ENCODE measurements around the gene GBF1. TPM values are rescaled to one million over a fixed set of nuclear protein-coding genes. Genes with fewer than 3 reads are reported as not detected.

GBF1 gene
- total and polyA plus RNA-seq, 10 of the 15 experiments (the other 5 are each of a cell fraction or from before 2014, with no cell fraction given), result 0.82 to 42.0 (median 21.8) TPM

DNA sequence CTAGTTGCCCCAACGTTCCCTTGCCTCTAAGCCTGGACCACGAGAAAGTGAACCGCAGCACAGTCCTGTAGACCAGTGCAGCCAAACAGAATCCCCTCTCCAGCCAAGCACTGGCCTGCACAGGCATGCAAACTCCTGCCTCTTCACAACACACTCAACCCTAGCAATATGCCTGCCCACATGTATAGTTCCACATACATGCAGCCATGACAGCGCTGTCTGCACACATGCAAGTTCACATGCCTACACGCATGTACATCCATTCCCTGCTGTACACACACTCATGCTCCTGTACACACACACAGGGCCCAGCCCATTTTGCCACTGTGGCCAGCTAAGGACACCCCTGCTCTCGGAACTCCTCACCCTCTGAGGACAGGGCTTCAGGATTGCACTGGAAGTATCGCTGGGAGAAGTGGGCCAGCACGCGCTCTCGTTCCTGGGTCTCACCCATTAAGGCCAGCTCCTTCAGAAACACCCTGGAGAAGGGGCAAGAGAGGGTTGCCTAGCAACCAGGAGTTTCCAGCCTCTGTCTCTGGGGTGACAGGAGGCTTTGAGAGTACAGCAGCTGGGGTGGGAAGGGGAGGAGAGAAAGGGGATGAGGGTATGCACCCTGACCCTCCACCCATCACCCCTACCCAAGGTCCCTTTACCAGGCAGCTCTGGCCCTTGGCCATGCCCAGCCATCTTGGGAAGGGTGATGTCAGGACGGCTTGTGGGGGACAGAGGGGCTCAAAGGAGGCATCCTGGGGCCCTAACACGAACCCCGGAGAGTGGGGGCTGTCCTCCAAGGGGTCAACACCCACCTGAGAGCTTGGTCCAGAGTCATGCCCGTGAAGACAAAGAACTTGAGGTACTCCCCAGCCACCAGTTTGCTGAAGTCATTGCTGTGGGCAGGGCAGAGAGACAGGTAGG, 166.3 kb downstream of the GBF1 start:
- peaks cover 17 to 21% of the 10 kb centered on the region in 2 experiments for H3K27me3 ChIP-seq (replicated peaks in 1 of 2; ENCODE audit: control insufficient read depth in 2 of 2, insufficient read depth in 2 of 2, low read length in 1 of 2)
- H3K9ac ChIP-seq (ENCODE audit: control insufficient read depth, insufficient read depth, low read length), result no peak overlapping the region
- no peaks in the 10 kb centered on the region for H3K9me3 ChIP-seq (replicated peaks; ENCODE audit: control insufficient read depth, insufficient read depth, low read length)
- RAD21 ChIA-PET (ENCODE audit: unreplicated experiment), result interaction anchor here (0.5 to 1.1 kb wide), 2 partner anchors 39 to 333 kb away, joined by 3 to 6 read pairs; partner anchors contain the start of gene C10orf95
- FAIRE-seq, result no peak
- intact Hi-C loops (cut with micrococcal nuclease; ENCODE audit: unreplicated experiment), result no loop called here
- SMC1A ChIA-PET (ENCODE audit: uncharacterized antibody, unreplicated experiment), result interaction anchor here (1.4 kb wide), 1 partner anchor 9 kb away, joined by 5 read pairs; the partner anchor contains the start of gene FBXL15
- H3K4me1 ChIP-seq (ENCODE audit: control insufficient read depth, insufficient read depth, low read length), result peaks cover 9% of the 10 kb centered on the region
- DNase-seq (ENCODE audit: low read depth, low spot score), result no peak
- H3K79me2 ChIP-seq (ENCODE audit: control insufficient read depth, insufficient read depth, low read length), result no peaks in the 10 kb centered on the region
- POLR2A ChIA-PET, result interaction anchor here (0.6 to 0.9 kb wide), 2 partner anchors 10 to 26 kb away, joined by 3 read pairs; no protein-coding TSS in a partner anchor
- 65% methylated on average over 14 of the region's 14 CpGs for WGBS (ENCODE audit: insufficient coverage, insufficient replicate concordance, low lambda C conversion rate, missing lambda C conversion rate)
- no peak overlapping the region for H3K4me2 ChIP-seq (ENCODE audit: control insufficient read depth, insufficient read depth)
- H3K4me3 ChIP-seq, result no peak overlapping the region
- no peak for ATAC-seq
- peaks cover 5% of the 10 kb centered on the region; the same call in 1 of the 2 replicates for H4K20me1 ChIP-seq (ENCODE audit: control insufficient read depth, insufficient read depth)
- no peak overlapping the region for H3K27ac ChIP-seq (ENCODE audit: control insufficient read depth, insufficient read depth)
- no TSS peak for BruUV-seq (replicated peaks)
- H3K36me3 ChIP-seq (ENCODE audit: control insufficient read depth in 2 of 2, insufficient read depth in 2 of 2, low read length in 1 of 2), result no peaks in the 10 kb centered on the region
- CTCF ChIA-PET, result interaction anchor here (0.8 to 1.0 kb wide), 2 partner anchors 11 to 12 kb away, joined by 3 to 6 read pairs; no protein-coding TSS in a partner anchor
- no peak overlapping the region for H2AFZ ChIP-seq (ENCODE audit: control insufficient read depth, low read depth, low read length)
- in situ Hi-C loops (cut with MboI), result no loop called here
- no peak for TF ChIP-seq NFYB (IDR thresholded peaks at IDR 0.05; ENCODE audit: insufficient read depth, low read depth, low read length)
- TF ChIP-seq, protein P1, sequence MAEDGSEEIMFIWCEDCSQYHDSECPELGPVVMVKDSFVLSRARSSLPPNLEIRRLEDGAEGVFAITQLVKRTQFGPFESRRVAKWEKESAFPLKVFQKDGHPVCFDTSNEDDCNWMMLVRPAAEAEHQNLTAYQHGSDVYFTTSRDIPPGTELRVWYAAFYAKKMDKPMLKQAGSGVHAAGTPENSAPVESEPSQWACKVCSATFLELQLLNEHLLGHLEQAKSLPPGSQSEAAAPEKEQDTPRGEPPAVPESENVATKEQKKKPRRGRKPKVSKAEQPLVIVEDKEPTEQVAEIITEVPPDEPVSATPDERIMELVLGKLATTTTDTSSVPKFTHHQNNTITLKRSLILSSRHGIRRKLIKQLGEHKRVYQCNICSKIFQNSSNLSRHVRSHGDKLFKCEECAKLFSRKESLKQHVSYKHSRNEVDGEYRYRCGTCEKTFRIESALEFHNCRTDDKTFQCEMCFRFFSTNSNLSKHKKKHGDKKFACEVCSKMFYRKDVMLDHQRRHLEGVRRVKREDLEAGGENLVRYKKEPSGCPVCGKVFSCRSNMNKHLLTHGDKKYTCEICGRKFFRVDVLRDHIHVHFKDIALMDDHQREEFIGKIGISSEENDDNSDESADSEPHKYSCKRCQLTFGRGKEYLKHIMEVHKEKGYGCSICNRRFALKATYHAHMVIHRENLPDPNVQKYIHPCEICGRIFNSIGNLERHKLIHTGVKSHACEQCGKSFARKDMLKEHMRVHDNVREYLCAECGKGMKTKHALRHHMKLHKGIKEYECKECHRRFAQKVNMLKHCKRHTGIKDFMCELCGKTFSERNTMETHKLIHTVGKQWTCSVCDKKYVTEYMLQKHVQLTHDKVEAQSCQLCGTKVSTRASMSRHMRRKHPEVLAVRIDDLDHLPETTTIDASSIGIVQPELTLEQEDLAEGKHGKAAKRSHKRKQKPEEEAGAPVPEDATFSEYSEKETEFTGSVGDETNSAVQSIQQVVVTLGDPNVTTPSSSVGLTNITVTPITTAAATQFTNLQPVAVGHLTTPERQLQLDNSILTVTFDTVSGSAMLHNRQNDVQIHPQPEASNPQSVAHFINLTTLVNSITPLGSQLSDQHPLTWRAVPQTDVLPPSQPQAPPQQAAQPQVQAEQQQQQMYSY (CRISPR knock-in tag; IDR thresholded peaks at IDR 0.05), result no peak
- TF ChIP-seq, protein P2, sequence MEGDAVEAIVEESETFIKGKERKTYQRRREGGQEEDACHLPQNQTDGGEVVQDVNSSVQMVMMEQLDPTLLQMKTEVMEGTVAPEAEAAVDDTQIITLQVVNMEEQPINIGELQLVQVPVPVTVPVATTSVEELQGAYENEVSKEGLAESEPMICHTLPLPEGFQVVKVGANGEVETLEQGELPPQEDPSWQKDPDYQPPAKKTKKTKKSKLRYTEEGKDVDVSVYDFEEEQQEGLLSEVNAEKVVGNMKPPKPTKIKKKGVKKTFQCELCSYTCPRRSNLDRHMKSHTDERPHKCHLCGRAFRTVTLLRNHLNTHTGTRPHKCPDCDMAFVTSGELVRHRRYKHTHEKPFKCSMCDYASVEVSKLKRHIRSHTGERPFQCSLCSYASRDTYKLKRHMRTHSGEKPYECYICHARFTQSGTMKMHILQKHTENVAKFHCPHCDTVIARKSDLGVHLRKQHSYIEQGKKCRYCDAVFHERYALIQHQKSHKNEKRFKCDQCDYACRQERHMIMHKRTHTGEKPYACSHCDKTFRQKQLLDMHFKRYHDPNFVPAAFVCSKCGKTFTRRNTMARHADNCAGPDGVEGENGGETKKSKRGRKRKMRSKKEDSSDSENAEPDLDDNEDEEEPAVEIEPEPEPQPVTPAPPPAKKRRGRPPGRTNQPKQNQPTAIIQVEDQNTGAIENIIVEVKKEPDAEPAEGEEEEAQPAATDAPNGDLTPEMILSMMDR (IDR thresholded peaks at IDR 0.05 in 2 of 3, conservative IDR thresholded peaks at IDR 0.05 in 1 of 3; ENCODE audit: control insufficient read depth in 2 of 3, extremely low read depth in 1 of 3, insufficient read depth in 1 of 3, low read depth in 3 of 3, low read length in 3 of 3), result no peak
- TF ChIP-seq, protein P3, sequence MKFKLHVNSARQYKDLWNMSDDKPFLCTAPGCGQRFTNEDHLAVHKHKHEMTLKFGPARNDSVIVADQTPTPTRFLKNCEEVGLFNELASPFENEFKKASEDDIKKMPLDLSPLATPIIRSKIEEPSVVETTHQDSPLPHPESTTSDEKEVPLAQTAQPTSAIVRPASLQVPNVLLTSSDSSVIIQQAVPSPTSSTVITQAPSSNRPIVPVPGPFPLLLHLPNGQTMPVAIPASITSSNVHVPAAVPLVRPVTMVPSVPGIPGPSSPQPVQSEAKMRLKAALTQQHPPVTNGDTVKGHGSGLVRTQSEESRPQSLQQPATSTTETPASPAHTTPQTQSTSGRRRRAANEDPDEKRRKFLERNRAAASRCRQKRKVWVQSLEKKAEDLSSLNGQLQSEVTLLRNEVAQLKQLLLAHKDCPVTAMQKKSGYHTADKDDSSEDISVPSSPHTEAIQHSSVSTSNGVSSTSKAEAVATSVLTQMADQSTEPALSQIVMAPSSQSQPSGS (IDR thresholded peaks at IDR 0.05; ENCODE audit: low read length), result no peak
- TF ChIP-seq ZZZ3 (IDR thresholded peaks at IDR 0.05; ENCODE audit: control insufficient read depth, insufficient read length, low read depth), result no peak
- no peak for TF ChIP-seq ZBTB33 (IDR thresholded peaks at IDR 0.05)
- TF ChIP-seq MTA2 (IDR thresholded peaks at IDR 0.05; ENCODE audit: low read depth), result no peak
- no peak for TF ChIP-seq ZNF207 (IDR thresholded peaks at IDR 0.05; ENCODE audit: borderline replicate concordance)
- no peak for TF ChIP-seq ZNF24 (IDR thresholded peaks at IDR 0.05)
- no peak for TF ChIP-seq SP1 (IDR thresholded peaks at IDR 0.05; ENCODE audit: low read depth, low read length)
- no peak for TF ChIP-seq POU2F2 (IDR thresholded peaks at IDR 0.05; ENCODE audit: borderline replicate concordance, low read depth, low read length)
- no peak for TF ChIP-seq ZNF384 (IDR thresholded peaks at IDR 0.05; ENCODE audit: borderline replicate concordance, low read depth, low read length)
- no peak for TF ChIP-seq RAD21 (IDR thresholded peaks at IDR 0.05; ENCODE audit: insufficient read depth, low read depth, low read length)

Data from GM12878 (cell line).